HG02798 (cell line): ENCODE results near the gene CYP3A5.
"Not testable (repeated sequence)": the region's sequence is repeated elsewhere in the genome, so short reads cannot be mapped to it uniquely, and the experiment has no call there.

Experiments used
- ATAC-seq: cut with Tn5 transposase; IDR thresholded peaks from one replicate; pipeline ENCODE4 v1.9.1; 2021; ENCODE audit warnings: mild to moderate bottlenecking; ENCODE audit not compliant: unreplicated experiment, poor library complexity

CYP3A5 gene

DNA sequence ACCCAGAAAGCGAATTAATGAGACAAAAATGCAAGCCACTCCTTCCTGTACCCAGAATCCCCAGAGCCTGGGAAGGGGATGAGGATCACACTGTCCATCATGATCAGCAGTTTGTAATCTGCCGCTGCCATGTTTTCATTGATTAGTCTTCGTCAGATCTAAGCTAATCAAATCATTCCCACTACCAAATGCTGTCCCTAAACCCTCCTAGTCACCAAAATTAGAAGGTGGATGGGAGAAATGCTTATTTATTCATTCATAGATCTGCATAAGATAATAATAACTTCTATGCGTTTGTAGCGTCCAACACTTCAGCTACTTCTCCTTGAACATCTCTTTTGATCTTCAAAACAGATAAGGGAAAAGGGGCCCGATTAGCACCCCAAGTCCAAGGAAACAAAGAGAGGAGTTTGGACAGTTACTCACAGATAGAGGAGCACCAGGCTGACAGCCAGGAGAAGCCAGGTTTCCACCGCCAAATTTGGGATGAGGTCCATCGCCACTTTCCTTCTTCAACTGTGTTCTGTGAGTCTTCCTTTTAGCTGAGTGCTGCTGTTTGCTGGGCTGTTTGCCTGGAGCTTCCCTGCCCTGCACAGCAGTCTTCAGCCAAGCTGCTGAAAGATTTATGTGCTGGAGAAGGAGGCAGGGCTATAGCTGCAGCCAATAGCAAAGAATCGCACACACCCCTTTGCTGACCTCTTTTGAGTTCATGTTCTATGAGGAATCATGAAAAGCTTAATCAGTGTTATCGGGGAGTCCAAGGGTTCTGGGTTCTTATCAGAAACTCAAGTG is at the start of gene CYP3A5:
Gene CYP3A5, minus strand, starts transcription at position 597 of the 792 bp plus-strand sequence. Its CDS starts 100 bp downstream, at position 497.
- no peak for ATAC-seq

DNA sequence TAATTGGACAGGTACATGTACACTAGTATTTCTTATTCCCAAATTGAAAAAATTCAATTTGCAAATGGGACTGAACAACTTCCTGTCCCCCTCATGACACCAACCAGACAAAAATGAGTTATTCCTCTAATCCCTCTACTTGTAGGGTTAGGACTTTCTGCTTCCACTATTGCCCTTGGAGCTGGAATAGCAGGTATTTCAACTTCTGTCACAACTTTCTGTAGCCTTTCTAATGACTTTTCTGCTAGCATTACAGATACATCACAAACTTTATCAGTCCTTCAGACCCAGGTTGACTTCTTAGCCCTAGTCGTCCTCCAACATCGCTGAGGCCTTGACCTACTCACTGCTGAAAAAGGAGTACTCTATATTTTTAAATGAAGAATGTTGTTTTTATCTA is 48.8 kb upstream of the CYP3A5 start:
- ATAC-seq: no peak

DNA sequence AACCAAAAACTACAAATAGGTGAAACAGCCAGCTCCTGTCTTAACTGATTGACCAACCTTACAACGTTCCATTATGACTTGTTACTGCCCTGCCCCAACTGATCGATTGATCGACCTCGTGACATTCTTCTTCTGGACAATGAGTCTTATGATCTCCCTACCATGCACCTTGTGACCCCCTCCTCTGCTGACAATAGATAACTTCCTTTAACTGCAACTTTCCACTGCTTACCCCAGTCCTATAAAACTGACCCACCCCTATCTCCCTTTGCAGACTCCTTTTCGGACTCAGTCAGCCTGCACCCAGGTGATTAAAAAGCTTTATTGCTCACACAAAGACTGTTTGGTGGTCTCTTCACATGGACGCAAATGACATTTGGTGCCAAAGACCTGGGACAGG is 43.4 kb upstream of the CYP3A5 start:
- not testable (repeated sequence) for ATAC-seq

DNA sequence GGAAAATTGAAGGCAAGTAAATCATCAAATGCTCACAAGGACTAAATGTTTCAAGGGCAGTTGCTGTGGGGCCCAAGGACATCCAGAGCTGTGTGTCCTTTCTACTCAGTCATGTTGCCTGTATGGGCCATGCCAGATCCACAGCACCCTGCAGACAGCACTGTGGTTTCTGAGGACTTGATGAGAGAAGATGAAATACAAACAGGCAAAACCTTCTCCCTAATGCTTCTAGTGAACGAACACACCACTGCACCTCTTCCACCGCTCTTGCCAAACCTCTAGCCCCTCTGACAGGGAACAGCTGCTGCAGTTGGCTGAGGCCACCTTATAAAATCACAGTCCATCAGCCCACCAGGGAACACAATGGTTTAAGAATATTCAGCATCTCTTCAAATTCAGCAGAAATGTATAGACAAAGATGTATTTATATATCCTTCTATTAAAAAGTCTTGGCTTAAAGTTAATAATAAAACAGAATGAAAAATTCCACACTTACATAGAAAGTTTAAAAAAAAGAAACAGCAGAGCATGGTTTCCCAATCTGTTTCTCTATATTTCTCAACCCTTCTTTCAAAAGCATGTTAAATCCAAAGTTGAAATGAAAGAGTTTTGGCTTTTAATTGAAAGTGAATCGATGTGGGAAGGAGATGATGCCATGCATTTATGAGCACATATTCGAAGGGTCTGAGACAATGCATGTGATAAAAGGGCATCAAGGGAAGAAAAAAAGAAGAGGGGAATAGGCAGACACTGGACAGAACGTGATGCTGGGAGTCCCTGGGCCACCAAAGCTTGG is 41.2 kb upstream of the CYP3A5 start:
- ATAC-seq: no peak

DNA sequence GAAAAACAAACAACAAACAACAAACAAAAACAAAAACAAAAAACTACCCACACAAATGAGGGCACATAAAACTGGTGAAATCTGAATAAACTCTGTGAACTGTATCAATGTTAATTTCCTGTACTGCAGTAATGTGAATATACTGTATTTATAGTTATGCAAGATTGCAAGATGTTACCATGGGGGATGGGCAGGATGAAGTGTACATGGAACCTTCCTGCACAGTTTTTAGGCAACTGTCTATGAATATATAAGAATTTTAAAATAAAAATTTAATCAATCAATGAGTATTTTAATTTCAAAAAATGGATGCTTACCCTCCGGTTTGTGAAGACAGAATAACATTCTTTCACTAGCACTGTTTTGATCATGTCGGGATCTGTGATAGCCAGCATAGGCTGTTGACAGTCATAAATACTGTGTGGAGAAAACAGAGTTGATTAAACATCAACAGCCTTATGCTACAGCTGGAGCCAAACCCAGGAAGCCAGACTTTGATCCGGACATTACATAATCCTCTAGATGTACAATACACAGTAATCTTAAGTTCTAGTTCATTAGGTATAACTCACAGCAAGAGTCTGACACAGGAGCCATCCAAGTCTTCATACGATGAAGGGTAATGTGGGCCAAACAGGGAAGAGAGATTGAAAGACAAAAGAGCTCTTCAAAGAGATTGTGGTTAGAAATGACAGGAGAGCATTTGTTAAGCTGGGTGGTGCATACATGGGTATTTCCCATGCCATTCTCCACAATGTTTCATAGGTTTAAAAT is 40.4 kb upstream of the CYP3A5 start:
- no peak for ATAC-seq

DNA sequence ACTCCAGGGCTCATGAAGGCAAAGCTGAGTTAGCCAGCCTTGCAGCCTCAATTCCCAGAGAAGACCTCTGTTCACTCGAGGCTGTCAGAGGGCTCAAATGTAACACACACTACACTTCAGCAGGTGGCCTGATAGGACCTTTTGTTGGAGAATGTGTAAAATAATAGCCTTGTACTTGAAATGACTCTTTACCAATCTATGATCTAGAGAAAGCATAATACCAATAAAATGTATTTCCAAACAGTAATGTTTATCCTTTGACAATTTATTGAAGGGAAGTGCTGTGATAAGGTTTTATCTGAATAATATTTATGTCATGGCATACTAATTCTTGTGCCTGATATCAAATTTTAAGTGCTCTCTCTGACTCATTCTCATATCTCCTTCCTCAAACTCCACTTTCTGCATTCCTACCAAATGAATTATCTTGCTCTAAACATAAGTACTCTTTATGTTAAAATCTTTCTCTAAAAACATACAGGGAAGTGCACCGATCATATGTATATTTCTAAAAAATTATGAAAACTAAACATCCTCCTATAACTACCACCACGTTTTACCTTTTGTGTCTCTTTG is 34.3 kb upstream of the CYP3A5 start:
- no peak for ATAC-seq

DNA sequence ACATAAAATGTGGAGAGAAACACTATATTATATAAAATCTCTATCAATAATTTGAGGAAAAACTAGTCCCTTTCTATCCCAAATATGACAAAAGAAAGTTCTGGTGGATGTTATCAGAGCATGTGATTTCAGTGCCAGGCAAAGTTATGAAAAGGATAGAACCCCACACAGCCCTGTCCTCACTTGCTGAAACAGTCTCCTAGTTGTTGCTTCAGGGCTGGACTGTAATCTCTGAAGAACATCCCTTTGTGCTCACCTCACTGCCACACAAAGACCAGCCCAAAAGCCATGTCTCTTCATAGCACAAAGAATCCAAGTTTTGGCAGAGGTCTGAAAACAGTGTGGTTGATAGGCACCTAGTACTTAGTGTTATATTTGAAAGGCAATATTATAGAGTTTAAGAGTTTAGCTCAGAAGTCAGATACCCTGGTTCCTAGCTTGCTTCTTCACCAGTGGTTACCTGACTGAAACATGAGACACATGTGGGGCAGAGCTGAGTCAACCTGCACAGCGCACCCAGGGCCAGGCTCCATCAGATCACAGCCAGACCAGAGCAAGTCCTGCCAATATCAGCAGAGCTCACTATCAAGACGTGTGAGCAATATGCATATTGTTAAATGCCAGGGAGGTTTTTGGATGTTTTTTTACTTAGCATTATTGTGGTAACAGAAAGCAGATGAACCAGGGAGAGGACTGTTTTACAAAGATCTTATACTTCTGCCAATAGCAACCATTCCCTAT is 30.2 kb upstream of the CYP3A5 start:
- ATAC-seq: no peak

DNA sequence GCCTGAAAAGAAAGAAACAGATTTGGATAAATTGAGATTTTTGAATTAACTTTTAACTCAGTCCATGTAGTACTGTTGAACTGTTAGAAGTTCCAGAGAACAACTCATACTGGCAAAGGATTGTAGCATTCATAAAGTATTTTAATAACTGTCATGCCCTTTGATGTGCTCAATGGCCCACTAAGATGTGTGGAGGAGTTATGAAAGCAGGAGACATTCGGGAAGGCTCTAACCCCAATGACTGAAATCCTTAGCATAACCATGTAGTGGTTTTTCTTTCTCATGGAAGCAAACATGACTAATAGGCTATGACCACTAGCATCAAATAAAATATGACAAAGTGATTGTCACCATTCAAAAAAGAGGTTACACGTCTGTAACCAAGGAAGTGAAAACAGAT is 29.5 kb upstream of the CYP3A5 start:
- ATAC-seq: no peak

DNA sequence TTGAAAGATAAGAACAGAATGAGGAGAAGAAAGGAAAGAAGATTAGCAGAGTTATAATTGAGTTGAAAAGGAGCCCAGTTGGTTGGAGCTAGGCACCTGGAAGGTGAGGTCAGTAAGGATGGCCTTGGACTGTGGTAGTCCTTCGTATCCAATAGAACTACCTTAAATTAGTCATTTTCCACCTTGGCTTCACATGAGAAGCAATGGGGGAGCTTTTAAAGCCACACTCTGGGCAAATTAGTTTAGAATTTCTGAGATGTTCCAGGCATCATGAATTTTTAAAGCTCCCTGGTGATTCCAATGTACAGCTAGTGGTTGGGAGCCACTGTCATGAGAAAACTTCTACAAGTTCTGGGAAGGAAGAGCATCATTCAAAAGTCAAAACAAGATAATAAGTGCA is 27.3 kb upstream of the CYP3A5 start:
- no peak for ATAC-seq

DNA sequence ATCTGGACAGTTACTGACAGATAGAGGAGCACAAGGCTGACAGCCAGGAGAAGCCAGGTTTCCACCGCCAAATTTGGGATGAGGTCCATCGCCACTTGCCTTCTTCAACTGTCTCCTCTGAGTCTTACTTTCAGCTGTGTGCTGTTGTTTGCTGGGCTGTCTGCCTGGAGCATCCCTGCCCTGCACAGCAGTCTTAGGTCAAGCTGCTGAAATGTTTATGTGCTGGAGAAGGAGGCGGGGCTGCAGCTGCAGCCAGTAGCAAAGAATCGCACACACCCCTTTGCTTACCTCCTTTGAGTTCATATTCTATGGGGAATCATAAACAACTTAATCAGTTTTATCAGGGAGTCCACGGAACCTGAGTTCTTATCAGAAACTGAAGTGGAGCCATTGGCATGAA is 20.1 kb upstream of the CYP3A5 start:
- ATAC-seq: no peak

DNA sequence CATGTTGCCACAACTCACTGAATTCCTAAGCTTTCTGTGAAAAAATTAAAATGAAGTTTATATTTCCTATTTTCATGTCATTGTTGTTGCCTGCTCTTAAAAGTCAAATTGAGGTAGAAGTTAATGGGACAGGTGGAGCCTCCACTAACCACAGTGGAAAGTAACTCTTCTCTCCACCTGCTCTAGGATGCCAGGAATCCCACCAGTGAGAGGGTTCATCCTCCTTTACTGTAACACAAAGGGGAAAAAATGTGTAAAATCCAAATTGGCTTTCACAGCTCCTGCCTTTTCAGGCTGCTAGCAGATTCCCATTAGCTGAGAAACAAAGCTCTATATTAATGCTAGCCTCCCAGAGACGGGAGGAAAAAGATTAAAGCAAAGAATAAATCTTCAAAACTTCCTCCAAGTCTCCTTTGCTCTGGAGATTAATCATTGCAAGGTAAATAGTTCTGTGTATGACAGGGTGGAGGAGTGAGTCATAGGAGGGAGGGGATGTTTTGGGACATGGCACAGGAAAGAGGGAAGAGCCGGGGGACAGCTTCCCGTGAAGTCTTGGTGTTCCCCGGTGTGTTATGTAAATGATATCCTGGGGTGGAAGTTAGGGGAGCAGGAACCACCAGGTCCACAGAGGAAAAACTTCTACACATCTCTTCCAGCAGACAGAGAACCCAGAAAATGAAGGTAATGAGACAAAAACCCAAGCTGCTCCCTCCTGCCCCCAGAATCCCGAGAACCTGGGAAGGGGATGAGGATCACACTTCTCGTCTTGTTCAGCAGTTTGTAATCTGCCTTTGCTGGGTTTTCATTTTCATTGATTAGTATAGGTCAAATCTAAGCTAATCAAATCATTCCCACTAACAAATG is 19.3 kb upstream of the CYP3A5 start:
- ATAC-seq: not testable (repeated sequence)

DNA sequence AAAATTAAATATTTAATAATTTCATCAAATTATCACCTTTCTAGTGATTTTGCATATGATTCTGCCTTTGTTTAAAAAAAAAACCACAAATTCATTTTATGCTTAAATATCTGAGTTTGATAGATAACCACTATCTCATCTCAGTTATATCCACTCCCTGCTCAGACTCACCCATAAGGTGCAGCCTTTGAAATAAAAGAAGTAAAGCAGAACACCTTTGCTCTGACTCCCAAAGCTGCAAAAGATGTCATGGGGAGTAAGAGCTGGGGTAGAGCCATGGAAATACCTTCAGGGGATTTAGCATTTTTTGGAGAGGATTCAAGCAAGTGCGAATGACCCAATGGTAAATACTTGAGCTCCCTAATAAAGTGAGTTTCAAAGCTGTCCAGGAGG is 15.1 kb upstream of the CYP3A5 start:
- no peak for ATAC-seq

DNA sequence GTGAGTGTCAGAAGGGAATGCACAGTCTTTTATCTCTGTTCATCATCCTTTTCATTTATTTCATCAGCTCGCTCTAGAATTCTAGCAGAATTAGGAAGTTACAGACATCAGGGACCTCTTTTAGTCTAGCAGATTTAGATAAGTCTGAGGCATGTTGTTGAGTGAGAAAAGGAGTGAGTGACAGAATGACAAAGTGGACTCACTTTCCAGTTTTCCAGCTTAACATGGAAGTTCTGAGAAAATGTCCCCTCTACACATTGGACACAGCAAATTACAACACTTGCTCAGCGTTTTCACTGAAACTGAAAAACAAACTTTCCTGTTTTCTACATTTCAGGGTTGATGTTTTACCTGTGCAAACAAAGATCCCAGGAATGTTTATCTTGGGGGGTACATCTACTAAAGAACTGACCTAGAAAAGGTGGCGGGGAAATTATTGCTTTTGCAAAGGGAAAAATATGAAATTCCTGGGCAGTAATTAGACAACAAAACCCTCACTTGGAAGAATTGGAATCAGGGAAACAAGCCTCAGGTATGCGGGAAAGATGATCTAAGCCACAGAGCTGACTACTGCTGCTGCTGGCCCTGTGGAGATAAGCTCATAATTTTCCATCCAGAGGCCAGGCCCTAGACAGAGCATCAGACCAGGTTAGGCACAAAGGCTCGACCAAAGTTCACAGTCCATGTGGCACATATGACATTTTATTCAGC is 14.6 kb upstream of the CYP3A5 start:
- ATAC-seq: no peak

DNA sequence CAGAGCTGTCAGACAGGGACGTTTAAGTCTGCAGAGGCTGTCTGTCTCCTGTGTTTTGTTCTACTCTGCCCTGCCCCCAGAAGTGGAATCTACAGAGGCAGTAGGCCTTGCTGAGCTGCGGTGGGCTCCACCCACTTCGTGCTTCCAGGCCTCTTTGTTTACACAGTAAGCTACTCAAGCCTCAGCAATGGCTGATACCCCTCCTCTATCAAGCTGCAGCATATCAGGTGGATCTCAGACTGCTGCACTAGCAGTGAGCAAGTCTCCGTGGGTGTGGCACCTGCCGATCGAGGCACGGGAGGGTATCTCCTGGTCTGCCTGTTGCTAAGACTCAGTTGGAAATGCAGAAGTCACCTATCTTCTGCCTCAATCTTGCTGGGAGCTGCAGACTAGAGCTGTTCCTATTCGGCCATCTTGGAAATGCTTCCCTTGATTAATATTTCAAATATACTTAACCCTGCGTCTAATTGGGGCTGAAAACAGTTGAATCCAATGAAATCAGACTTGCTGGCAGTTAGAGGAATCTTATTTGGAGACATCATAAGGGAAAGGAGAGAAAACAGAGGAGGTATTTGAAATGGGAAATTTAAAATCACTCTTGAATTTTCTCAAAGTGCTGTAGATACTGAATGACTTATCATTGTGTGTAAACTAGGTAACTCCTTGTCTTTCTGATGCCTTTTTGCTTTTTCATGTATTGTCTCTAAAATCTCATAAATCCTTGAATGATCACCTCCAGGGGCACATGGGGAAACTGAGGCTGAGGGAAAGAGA is 13.8 kb upstream of the CYP3A5 start:
- no peak for ATAC-seq

DNA sequence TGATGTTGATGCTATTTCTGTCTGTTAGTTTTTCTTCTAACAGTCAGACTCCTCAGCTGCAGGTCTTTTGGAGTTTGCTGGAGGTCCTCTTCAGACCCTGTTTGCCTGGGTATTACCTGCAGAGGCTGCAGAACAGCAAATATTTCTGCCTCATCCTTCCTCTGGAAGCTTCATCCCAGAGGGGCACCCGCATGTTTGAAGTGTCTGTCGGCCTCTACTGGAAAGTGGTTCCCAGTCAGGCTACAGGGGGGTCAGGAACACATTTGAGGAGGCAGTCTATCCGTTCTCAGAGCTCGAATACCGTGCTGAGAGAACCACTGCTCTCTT is 13.3 kb upstream of the CYP3A5 start:
- ATAC-seq: no peak

DNA sequence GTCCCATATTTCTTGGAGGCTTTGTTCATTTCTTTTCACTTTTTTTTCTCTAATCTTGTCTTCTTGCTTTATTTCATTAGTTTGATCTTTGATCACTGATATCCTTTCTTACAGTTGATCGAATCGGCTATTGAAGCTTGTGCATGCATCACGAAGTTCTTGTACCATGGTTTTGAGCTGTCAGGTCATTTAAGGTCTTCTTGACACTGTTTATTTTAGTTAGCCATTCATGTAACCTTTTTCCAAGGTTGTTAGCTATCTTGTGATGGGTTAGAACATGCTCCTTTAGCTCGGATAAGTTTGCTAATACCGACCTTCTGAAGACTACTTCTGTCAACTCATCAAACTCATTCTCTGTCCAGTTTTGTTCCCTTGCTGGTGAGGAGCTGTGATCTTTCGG is 12.8 kb upstream of the CYP3A5 start:
- not testable (repeated sequence) for ATAC-seq

DNA sequence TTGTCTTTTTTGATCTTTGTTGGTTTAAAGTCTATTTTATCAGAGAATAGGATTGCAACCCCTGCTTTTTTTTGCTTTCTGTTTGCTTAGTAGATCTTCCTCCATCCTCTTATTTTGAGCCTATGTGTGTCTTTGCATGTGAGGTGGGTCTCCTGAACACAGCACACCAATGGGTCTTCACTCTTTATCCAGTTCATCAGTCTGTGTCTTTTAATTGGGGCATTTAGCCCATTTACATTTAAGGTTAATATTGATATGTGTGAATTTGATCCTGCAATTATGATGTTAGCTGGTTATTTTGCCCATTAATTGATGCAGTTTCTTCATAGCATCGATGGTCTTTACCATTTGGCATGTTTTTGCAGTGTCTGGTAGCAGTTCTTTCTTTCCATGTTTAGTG is 11.9 kb upstream of the CYP3A5 start:
- not testable (repeated sequence) for ATAC-seq

DNA sequence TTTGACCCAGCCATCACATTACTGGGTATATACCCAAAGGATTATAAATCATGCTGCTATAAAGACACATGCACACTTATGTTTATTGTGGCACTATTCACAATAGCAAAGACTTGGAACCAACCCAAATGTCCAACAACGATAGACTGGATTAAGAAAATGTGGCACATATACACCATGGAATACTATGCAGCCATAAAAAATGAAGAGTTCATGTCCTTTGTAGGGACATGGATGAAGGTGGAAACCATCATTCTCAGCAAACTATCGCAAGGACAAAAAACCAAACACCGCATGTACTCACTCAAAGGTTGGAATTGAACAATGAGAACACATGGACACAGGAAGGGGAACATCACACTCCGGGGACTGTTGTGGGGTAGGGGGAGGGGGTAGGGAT is 11.1 kb upstream of the CYP3A5 start:
- not testable (repeated sequence) for ATAC-seq
